Activated CD4-positive, alpha-beta T cell treated with anti-CD3 and anti-CD28 coated beads for 1 hour (primary cell): ENCODE measurements around the gene SH2D3A.
"Not testable (repeated sequence)": the region's sequence is repeated elsewhere in the genome, so short reads cannot be mapped to it uniquely, and the experiment has no call there.

Experiments
- DNase-seq: peaks from one replicate; pipeline ENCODE4 v3.0.0-alpha.2; 2020

Gene SH2D3A

GRCh38 chr19:6754136-6754535 lies 13.1 kb downstream of the SH2D3A start:
- no peak for DNase-seq

GRCh38 chr19:6753178-6754031 lies 13.8 kb downstream of the SH2D3A start:
- peak; percentile 66 for DNase-seq

GRCh38 chr19:6752256-6753177 lies 14.7 kb downstream of the SH2D3A start:
- DNase-seq, result no peak

GRCh38 chr19:6751189-6751588 lies 16.0 kb downstream of the SH2D3A start:
- no peak for DNase-seq

GRCh38 chr19:6750062-6750461 lies 17.2 kb downstream of the SH2D3A start:
- no peak for DNase-seq

GRCh38 chr19:6748543-6748942 lies 18.7 kb downstream of the SH2D3A start:
- not testable (repeated sequence) for DNase-seq

- no peak for DNase-seq
These were observed 21.3 kb downstream of the SH2D3A start for GRCh38 chr19:6745965-6746364.

- DNase-seq, result no peak
These were observed 22.6 kb downstream of the SH2D3A start for GRCh38 chr19:6744381-6745301.

- no peak for DNase-seq
These were observed 23.4 kb downstream of the SH2D3A start for GRCh38 chr19:6743714-6744380.

- no peak for DNase-seq
These were observed 24.2 kb downstream of the SH2D3A start for GRCh38 chr19:6743066-6743465.

- DNase-seq, result no peak
These were observed 26.5 kb downstream of the SH2D3A start for GRCh38 chr19:6740589-6741343.

- DNase-seq, result no peak
These were observed 27.2 kb downstream of the SH2D3A start for GRCh38 chr19:6739883-6740588.

GRCh38 chr19:6739390-6739882 lies 27.8 kb downstream of the SH2D3A start, which contains the start of gene TRIP10:
Gene TRIP10 (plus strand): TSS chr19:6739680. CDS start chr19:6739762, 82 bp downstream.
- peak; percentile 76 for DNase-seq

GRCh38 chr19:6738787-6739389 lies 28.3 kb downstream of the SH2D3A start:
- DNase-seq, result peak; percentile 30

- peak; percentile 65 for DNase-seq
These were observed 29.1 kb downstream of the SH2D3A start for GRCh38 chr19:6737873-6738786.

GRCh38 chr19:6737284-6737872 lies 29.9 kb downstream of the SH2D3A start, which contains the start of gene GPR108:
Gene GPR108 (minus strand): TSS chr19:6737580. CDS start chr19:6737576, 4 bp downstream.
- peak; percentile 99 for DNase-seq

GRCh38 chr19:6736917-6737283 lies 30.3 kb downstream of the SH2D3A start:
- no peak for DNase-seq
